K562 (cell line): Measurements from ENCODE around the gene EPHA2. TPM values are rescaled to one million over a fixed set of nuclear protein-coding genes. Genes with fewer than 3 reads are reported as not detected.
A peak's percentile ranks its signal among the peaks of the same experiment; 100 is the strongest.

ENCODE experiments used
- ARID3A ChIP-seq: IDR thresholded peaks from 2 replicates; pipeline ENCODE4 v1.6.1; 2012; ENCODE audit warnings: low read depth, low read length, improper control_type of control experiment, borderline replicate concordance
- CEBPZ ChIP-seq: fragments of 150-350 bp; IDR thresholded peaks from 2 replicates; pipeline ENCODE4 v1.6.1; 2014; ENCODE audit warnings: low read depth, mild to moderate bottlenecking, low read length, borderline replicate concordance
- DNMT1 ChIP-seq: fragments of 450-650 bp; IDR thresholded peaks from 2 replicates; pipeline ENCODE4 v1.6.1; 2016; ENCODE audit warnings: antibody characterized with exemption, mild to moderate bottlenecking
- SMAD4 ChIP-seq: fragments of 250-450 bp; sonication (Bioruptor Pico); conservative IDR thresholded peaks from 2 replicates; pipeline ENCODE4 v1.8.0; 2021; ENCODE audit warnings: inconsistent platforms, mild to moderate bottlenecking, moderate library complexity
- ZBTB40 ChIP-seq, 2 experiments: fragments of 450-650 bp in 1 of 2; sonication (generic) in 1 of 2; formaldehyde crosslinking in 1 of 2; IDR thresholded peaks; 2 replicates each; pipeline versions ENCODE4 v1.7.1 to v1.9.0; 2016 to 2022; ENCODE audit warnings: inconsistent platforms in 1 of 2, mild to moderate bottlenecking in 1 of 2, missing genetic modification reagents in 1 of 2
- ZNF174 ChIP-seq: fragments of 250-450 bp; sonication (Bioruptor Pico); IDR thresholded peaks from 2 replicates; pipeline ENCODE4 v1.4.0; 2020; ENCODE audit warnings: mild to moderate bottlenecking
- ZNF280A ChIP-seq: fragments of 450-650 bp; IDR thresholded peaks from 2 replicates; pipeline ENCODE4 v1.6.1; 2018; ENCODE audit warnings: mild to moderate bottlenecking, low read depth; ENCODE audit not compliant: partially characterized antibody
- ZNF3 ChIP-seq: fragments of 250-450 bp; sonication (Bioruptor Pico); IDR thresholded peaks from 2 replicates; pipeline ENCODE4 v1.5.0; 2021; ENCODE audit warnings: mild to moderate bottlenecking, moderate library complexity
- ZNF699 ChIP-seq: fragments of 250-450 bp; sonication (Bioruptor Pico); IDR thresholded peaks from 2 replicates; pipeline ENCODE4 v1.8.0; 2021; ENCODE audit warnings: mild to moderate bottlenecking, moderate library complexity; ENCODE audit not compliant: insufficient replicate concordance
- polyA plus RNA-seq, 8 experiments: library from polyadenylated mRNA; depleted of rRNA in 4 of 8; stranded (reverse) in 5 of 8; unstranded in 3 of 8; fragments of >200 nt; fragmentation: Nextera tagmentation in 2 of 8; fragmentation: Illumina TruSeq in 1 of 8; extraction: Ambion mirVana in 2 of 8; extraction: Trizol in 1 of 8; gene quantifications; 2 replicates each; pipeline versions ENCODE4 v1.2.1 to v1.2.3, GENCODE V29; 2011 to 2014; ENCODE audit warnings: inconsistent platforms in 1 of 8, missing spikeins in 1 of 8
- total RNA-seq, 7 experiments: library from RNA; depleted of rRNA in 6 of 7; stranded (reverse); fragments of >200 nt in 6 of 7; fragmentation: Illumina TruSeq in 2 of 7; extraction: Trizol in 2 of 7; gene quantifications; 2 replicates each; pipeline versions ENCODE4 v1.2.1 to v1.2.3, GENCODE V29; 2011 to 2021; ENCODE audit warnings: low replicate concordance in 1 of 7

The EPHA2 gene
- total and polyA plus RNA-seq, 9 of the 15 experiments (the other 6 are each of a cell fraction or from before 2014, with no cell fraction given) = 0.04 to 0.40 (median 0.07) TPM; not detected in 4

GRCh38 chr1:16143566-16144324 is 12.1 kb downstream of the EPHA2 start (continued):
- no peak for TF ChIP-seq ZNF280A
- no peak for TF ChIP-seq ZNF3 (CRISPR knock-in tag)
- no peak for TF ChIP-seq DNMT1
- peak; percentile 75 for TF ChIP-seq SMAD4
- TF ChIP-seq ARID3A = no peak
- TF ChIP-seq ZBTB40 (IDR thresholded peaks at IDR 0.05) = 0 out of 2 replicates have a peak, but pooled peaks have one; percentile 36
- TF ChIP-seq ZBTB40 (CRISPR knock-in tag; IDR thresholded peaks at IDR 0.05) = no peak
- no peak for TF ChIP-seq ZNF174 (CRISPR knock-in tag)
- no peak for TF ChIP-seq CEBPZ
- no peak for TF ChIP-seq ZNF699
